HepG2 (cell line): ENCODE measurements around the gene BBC3. TPM values are rescaled to one million over a fixed set of nuclear protein-coding genes. Genes with fewer than 3 reads are reported as not detected.

Experiments used
- DDIT3 ChIP-seq: sonication (generic); formaldehyde crosslinking; IDR thresholded peaks from 2 replicates; pipeline ENCODE4 v1.4.0; 2020; ENCODE audit warnings: mild to moderate bottlenecking, missing genetic modification reagents
- E2F2 ChIP-seq: sonication (generic); formaldehyde crosslinking; IDR thresholded peaks from 2 replicates; pipeline ENCODE4 v1.4.0; 2020; ENCODE audit warnings: missing genetic modification reagents, borderline replicate concordance
- FOXK2 ChIP-seq: fragments of 450-650 bp; IDR thresholded peaks from 2 replicates; pipeline ENCODE4 v1.6.1; 2016
- GATAD1 ChIP-seq: IDR thresholded peaks from 2 replicates; pipeline ENCODE4 v1.6.1; 2016; ENCODE audit warnings: missing genetic modification reagents, missing compliant biosample characterization
- HDAC1 ChIP-seq: sonication (generic); formaldehyde crosslinking; IDR thresholded peaks from 2 replicates; pipeline ENCODE4 v1.5.1; 2020; ENCODE audit warnings: mild to moderate bottlenecking, missing genetic modification reagents
- HINFP ChIP-seq: sonication (generic); formaldehyde crosslinking; IDR thresholded peaks from 2 replicates; pipeline ENCODE4 v1.4.0; 2020; ENCODE audit warnings: low read depth, mild to moderate bottlenecking, missing genetic modification reagents
- IRX3 ChIP-seq: sonication (generic); formaldehyde crosslinking; IDR thresholded peaks from 2 replicates; pipeline ENCODE4 v1.8.1; 2023; ENCODE audit warnings: mild to moderate bottlenecking, low read depth, missing genetic modification reagents, borderline replicate concordance
- ISL2 ChIP-seq: sonication (generic); formaldehyde crosslinking; IDR thresholded peaks from 2 replicates; pipeline ENCODE4 v1.5.0; 2020; ENCODE audit warnings: missing genetic modification reagents
- MAX ChIP-seq: IDR thresholded peaks from 2 replicates; pipeline ENCODE4 v1.6.1; 2012; ENCODE audit warnings: inconsistent platforms
- MTF1 ChIP-seq: sonication (generic); formaldehyde crosslinking; IDR thresholded peaks from 2 replicates; pipeline ENCODE4 v1.5.0; 2020; ENCODE audit warnings: missing genetic modification reagents
- RELA ChIP-seq: sonication (generic); formaldehyde crosslinking; IDR thresholded peaks from 2 replicates; pipeline ENCODE4 v1.4.0; 2020; ENCODE audit warnings: missing genetic modification reagents
- WIZ ChIP-seq: sonication (generic); formaldehyde crosslinking; IDR thresholded peaks from 2 replicates; pipeline ENCODE4 v1.5.1; 2020; ENCODE audit warnings: mild to moderate bottlenecking, missing genetic modification reagents
- ZBTB34 ChIP-seq: sonication (generic); formaldehyde crosslinking; IDR thresholded peaks from 2 replicates; pipeline ENCODE4 v1.8.0; 2022; ENCODE audit warnings: mild to moderate bottlenecking, missing genetic modification reagents
- ZNF142 ChIP-seq: sonication (generic); formaldehyde crosslinking; IDR thresholded peaks from 2 replicates; pipeline ENCODE4 v1.4.0; 2020; ENCODE audit warnings: missing genetic modification reagents
- ZNF235 ChIP-seq: sonication (generic); formaldehyde crosslinking; IDR thresholded peaks from 2 replicates; pipeline ENCODE4 v1.8.1; 2023; ENCODE audit warnings: mild to moderate bottlenecking, missing genetic modification reagents, borderline replicate concordance
- ZNF550 ChIP-seq: sonication (generic); formaldehyde crosslinking; IDR thresholded peaks from 2 replicates; pipeline ENCODE4 v1.4.0; 2020; ENCODE audit warnings: mild to moderate bottlenecking, missing genetic modification reagents, borderline replicate concordance
- ZNF557 ChIP-seq: sonication (generic); formaldehyde crosslinking; IDR thresholded peaks from 2 replicates; pipeline ENCODE4 v1.4.0; 2020; ENCODE audit warnings: missing genetic modification reagents
- polyA plus RNA-seq, 8 experiments: library from polyadenylated mRNA; depleted of rRNA in 3 of 8; stranded (reverse) in 7 of 8; unstranded in 1 of 8; fragments of >200 nt; fragmentation: Illumina TruSeq in 4 of 8; extraction: Trizol in 4 of 8; gene quantifications; 2 replicates each; pipeline versions ENCODE4 v1.2.1 to v1.2.3, GENCODE V29; 2011 to 2016; ENCODE audit warnings: low read depth in 4 of 8, missing spikeins in 1 of 8, mixed read lengths in 1 of 8; ENCODE audit not compliant: insufficient read depth in 1 of 8
- total RNA-seq, 5 experiments: library from RNA; depleted of rRNA; stranded (reverse); fragments of >200 nt; fragmentation: Illumina TruSeq; extraction: Trizol; gene quantifications; 2 replicates each; pipeline ENCODE4 v1.2.3, GENCODE V29; 2016; ENCODE audit warnings: low read depth in 1 of 5

BBC3 gene
- total and polyA plus RNA-seq, 2 of the 13 experiments (the other 11 are each of a cell fraction or from before 2014, with no cell fraction given), result 6.1 to 8.8 TPM

- TF ChIP-seq ZNF142 (peak; percentile 72; the same call in 1 of the 2 replicates), FOXK2 (no peak; the same call in 1 of the 2 replicates), MAX (peak; percentile 94), ZNF550 (CRISPR knock-in tag) (no peak), DDIT3 (CRISPR knock-in tag) (no peak), ZNF557 (CRISPR knock-in tag) (no peak), ZNF235 (peak; percentile 30; the same call in 1 of the 2 replicates), ISL2 (peak; percentile 76; the same call in 1 of the 2 replicates), E2F2 (CRISPR knock-in tag) (no peak; the same call in 1 of the 2 replicates), MTF1 (CRISPR knock-in tag) (no peak), HDAC1 (CRISPR knock-in tag) (peak; percentile 81), RELA (CRISPR knock-in tag) (peak; percentile 95), WIZ (0 out of 2 replicates have a peak, but pooled peaks have one; percentile 34), ZBTB34 (CRISPR knock-in tag) (no peak), HINFP (peak; percentile 65; the same call in 1 of the 2 replicates), IRX3 (no peak), GATAD1 (no peak)
Measured at GRCh38 chr19:47231215-47232054, 436 bp upstream of the BBC3 start (continued).
